ENCODE measurements around the gene AGPAT3.

AGPAT3 gene

DNA sequence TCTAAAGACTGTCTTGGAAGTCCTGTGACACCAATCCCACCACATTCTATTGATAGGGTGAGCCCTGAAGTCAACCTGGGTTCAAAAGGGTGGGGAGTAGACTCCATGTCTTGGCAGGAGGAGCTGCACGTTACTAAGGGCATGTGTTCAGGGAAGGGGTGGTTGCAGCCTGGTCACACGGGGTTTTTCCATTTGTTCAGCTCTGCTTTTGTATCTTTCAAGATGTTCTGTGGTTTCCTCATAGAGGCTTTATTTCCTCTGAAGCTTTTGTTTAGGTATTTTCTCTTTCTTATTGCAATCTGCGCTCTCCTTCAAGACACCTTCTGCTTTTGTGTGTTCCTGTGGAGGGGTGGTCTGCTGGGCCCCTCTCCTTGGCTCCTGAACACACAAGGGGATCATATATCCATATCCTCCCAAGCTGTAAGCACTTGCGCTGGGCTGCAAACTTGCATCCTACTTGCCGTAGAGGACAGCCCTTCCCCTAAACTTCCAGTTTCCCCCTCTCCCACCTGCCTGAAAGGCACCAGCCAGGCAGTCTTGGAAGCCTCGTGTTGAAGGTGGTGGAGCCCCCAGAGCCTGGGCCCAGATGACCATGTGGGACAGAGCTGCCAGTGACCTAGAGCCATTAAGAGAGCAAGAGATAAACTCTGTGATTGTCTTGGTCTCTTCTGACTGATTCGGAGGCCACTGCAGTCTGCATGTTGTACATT is 84.6 kb downstream of the AGPAT3 start:
- DNase-seq = no peak
- TF ChIP-seq GATA1 (IDR thresholded peaks at IDR 0.05; ENCODE audit: low read depth, low read length) = no peak
- no peak for TF ChIP-seq POLR2A (IDR thresholded peaks at IDR 0.05; ENCODE audit: low read length)

- no peak for DNase-seq
Observed at GRCh38 chr21:43950481-43950880, 85.5 kb downstream of the AGPAT3 start.

DNA sequence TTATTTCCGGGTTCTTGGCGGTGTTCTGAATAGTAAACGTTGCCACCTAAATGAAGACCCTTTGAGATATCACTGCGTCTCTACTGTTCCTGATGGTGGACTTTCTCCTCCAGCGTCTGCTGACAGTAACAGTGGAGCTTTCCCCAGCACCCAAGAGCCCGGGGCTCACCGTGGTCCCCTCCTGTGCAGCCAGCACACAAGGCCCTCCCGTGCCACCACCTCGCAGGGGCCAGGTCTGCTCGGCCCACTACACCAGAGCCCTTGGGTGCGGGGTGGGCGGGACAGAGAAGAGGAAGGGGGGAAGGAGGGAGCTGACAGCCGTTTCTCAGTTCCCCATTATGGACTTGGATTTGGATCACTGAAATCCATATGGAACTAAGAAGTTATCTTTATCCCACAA is 85.9 kb downstream of the AGPAT3 start:
- DNase-seq = no peak
- no peak for TF ChIP-seq GATA1 (IDR thresholded peaks at IDR 0.05; ENCODE audit: low read depth, low read length)
- TF ChIP-seq POLR2A (IDR thresholded peaks at IDR 0.05; ENCODE audit: low read length) = no peak

More at GRCh38 chr21:43950481-43950880, 85.5 kb downstream of the AGPAT3 start:
- TF ChIP-seq GATA1 (IDR thresholded peaks at IDR 0.05; ENCODE audit: low read depth, low read length) (no peak), POLR2A (IDR thresholded peaks at IDR 0.05; ENCODE audit: low read length) (no peak)

- TF ChIP-seq POLR2A (IDR thresholded peaks at IDR 0.05; ENCODE audit: low read length) = no peak
- TF ChIP-seq GATA1 (IDR thresholded peaks at IDR 0.05; ENCODE audit: low read depth, low read length) = no peak
- no peak for DNase-seq
Observed at GRCh38 chr21:43951911-43952703, 87.1 kb downstream of the AGPAT3 start.

GRCh38 chr21:43953021-43953420 is 88.0 kb downstream of the AGPAT3 start:
- TF ChIP-seq POLR2A (IDR thresholded peaks at IDR 0.05; ENCODE audit: low read length) = no peak
- no peak for TF ChIP-seq GATA1 (IDR thresholded peaks at IDR 0.05; ENCODE audit: low read depth, low read length)
- no peak for DNase-seq

- TF ChIP-seq GATA1 (IDR thresholded peaks at IDR 0.05; ENCODE audit: low read depth, low read length) = no peak
- no peak for TF ChIP-seq POLR2A (IDR thresholded peaks at IDR 0.05; ENCODE audit: low read length)
- DNase-seq = no peak
Observed at GRCh38 chr21:43954042-43954441, 89.0 kb downstream of the AGPAT3 start.

- DNase-seq = no peak
- TF ChIP-seq GATA1 (IDR thresholded peaks at IDR 0.05; ENCODE audit: low read depth, low read length) (no peak), POLR2A (IDR thresholded peaks at IDR 0.05; ENCODE audit: low read length) (no peak)
Observed at GRCh38 chr21:43954896-43955295, 89.9 kb downstream of the AGPAT3 start.

GRCh38 chr21:43956019-43956669 is 91.1 kb downstream of the AGPAT3 start:
- no peak for TF ChIP-seq POLR2A (IDR thresholded peaks at IDR 0.05; ENCODE audit: low read length)
- TF ChIP-seq GATA1 (IDR thresholded peaks at IDR 0.05; ENCODE audit: low read depth, low read length) = no peak

GRCh38 chr21:43956670-43957035 is 91.6 kb downstream of the AGPAT3 start:
- no peak for DNase-seq
- TF ChIP-seq GATA1 (IDR thresholded peaks at IDR 0.05; ENCODE audit: low read depth, low read length) (no peak), POLR2A (IDR thresholded peaks at IDR 0.05; ENCODE audit: low read length) (no peak)

More at GRCh38 chr21:43956019-43956669, 91.1 kb downstream of the AGPAT3 start:
- DNase-seq = no peak

- DNase-seq = no peak
- no peak for TF ChIP-seq GATA1 (IDR thresholded peaks at IDR 0.05; ENCODE audit: low read depth, low read length)
Observed at GRCh38 chr21:43957128-43957571, 92.1 kb downstream of the AGPAT3 start.

DNA sequence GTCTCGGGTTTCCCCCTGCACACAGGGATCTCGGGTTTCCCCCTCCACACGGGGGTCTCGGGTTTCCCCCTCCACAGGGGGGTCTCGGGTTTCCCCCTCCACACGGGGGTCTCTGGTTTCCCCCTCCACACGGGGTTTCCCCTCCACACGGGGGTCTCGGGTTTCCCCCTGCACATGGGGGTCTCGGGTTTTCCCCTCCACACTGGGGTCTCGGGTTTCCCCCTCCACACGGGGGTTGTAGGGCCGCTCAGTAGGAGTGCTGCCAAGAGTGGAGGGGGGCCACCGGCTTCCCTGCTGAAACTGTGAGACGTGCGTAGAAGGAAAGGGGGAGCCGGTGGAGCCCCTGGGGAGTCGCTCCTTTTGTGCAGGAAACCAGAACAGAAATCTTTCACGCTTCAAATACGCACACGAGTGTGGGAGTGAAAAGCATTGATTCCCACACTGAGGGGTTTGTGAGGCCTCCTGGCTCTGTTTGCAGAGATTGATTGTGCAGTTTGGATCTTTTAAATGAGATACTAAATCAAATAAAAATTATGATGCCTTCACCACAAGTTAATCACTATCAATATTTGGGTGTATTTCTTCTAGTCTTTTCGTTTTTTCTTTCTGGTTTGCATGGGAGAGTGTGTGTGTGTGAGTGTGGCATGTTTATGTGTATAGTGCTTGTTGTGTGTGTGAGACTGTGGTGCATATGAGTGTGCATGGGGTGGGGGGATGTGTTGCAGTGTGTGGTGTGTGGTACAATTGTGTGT is 92.8 kb downstream of the AGPAT3 start:
- no peak for DNase-seq

GRCh38 chr21:43958364-43959158 is 93.5 kb downstream of the AGPAT3 start:
- no peak for DNase-seq
- TF ChIP-seq POLR2A (IDR thresholded peaks at IDR 0.05; ENCODE audit: low read length) (no peak), GATA1 (IDR thresholded peaks at IDR 0.05; ENCODE audit: low read depth, low read length) (no peak)

More for the DNA sequence above, 92.8 kb downstream of the AGPAT3 start:
- no peak for TF ChIP-seq GATA1 (IDR thresholded peaks at IDR 0.05; ENCODE audit: low read depth, low read length)
- no peak for TF ChIP-seq POLR2A (IDR thresholded peaks at IDR 0.05; ENCODE audit: low read length)
